ENCODE results near the gene MZT2B.
"Not testable (repeated sequence)": the region's sequence is repeated elsewhere in the genome, so short reads cannot be mapped to it uniquely, and the experiment has no call there.

Gene MZT2B

GRCh38 chr2:130180404-130181324, 1.4 kb upstream of the MZT2B start:
- not testable (repeated sequence) for DNase-seq

- DNase-seq: peak; percentile 99
These were observed 660 bp upstream of the MZT2B start, which contains the start of gene SMPD4 for GRCh38 chr2:130181325-130181879. Gene SMPD4 (minus strand): TSS chr2:130181602. CDS start chr2:130176592, 5,010 bp downstream.

- DNase-seq: peak; percentile 32
These were observed 907 bp downstream of the MZT2B start for GRCh38 chr2:130182826-130183511.

GRCh38 chr2:130183512-130184373, 1.7 kb downstream of the MZT2B start:
- no peak for DNase-seq

GRCh38 chr2:130185436-130185835, 3.4 kb downstream of the MZT2B start:
- DNase-seq: no peak

- no peak for DNase-seq
These were observed 3.8 kb downstream of the MZT2B start for GRCh38 chr2:130185896-130186295.

- DNase-seq: no peak
These were observed 4.3 kb downstream of the MZT2B start for GRCh38 chr2:130186391-130186790.

GRCh38 chr2:130187268-130187667, 5.2 kb downstream of the MZT2B start:
- DNase-seq: no peak

- not testable (repeated sequence) for DNase-seq
These were observed 6.1 kb downstream of the MZT2B start for GRCh38 chr2:130187859-130188792.

- DNase-seq: not testable (repeated sequence)
These were observed 6.9 kb downstream of the MZT2B start for GRCh38 chr2:130188958-130189357.

- no peak for DNase-seq
These were observed 8.2 kb downstream of the MZT2B start for GRCh38 chr2:130190237-130190636.

GRCh38 chr2:130191319-130191718, 9.3 kb downstream of the MZT2B start:
- DNase-seq: not testable (repeated sequence)

- not testable (repeated sequence) for DNase-seq
These were observed 10.4 kb downstream of the MZT2B start for GRCh38 chr2:130192451-130192850.

- not testable (repeated sequence) for DNase-seq
These were observed 11.8 kb downstream of the MZT2B start for GRCh38 chr2:130193824-130194223.

- DNase-seq: not testable (repeated sequence)
These were observed 13.1 kb downstream of the MZT2B start for GRCh38 chr2:130195089-130195635.

GRCh38 chr2:130196052-130196451, 14.0 kb downstream of the MZT2B start:
- DNase-seq: not testable (repeated sequence)

- no peak for DNase-seq
These were observed 16.3 kb downstream of the MZT2B start, which contains the start of gene TUBA3E for GRCh38 chr2:130198343-130198742. Gene TUBA3E (minus strand): TSS chr2:130198439. CDS start chr2:130198360, 79 bp downstream.

GRCh38 chr2:130202518-130202917, 20.5 kb downstream of the MZT2B start:
- DNase-seq: not testable (repeated sequence)

- DNase-seq: not testable (repeated sequence)
These were observed 21.1 kb downstream of the MZT2B start for GRCh38 chr2:130203150-130203549.

- not testable (repeated sequence) for DNase-seq
These were observed 25.0 kb downstream of the MZT2B start for GRCh38 chr2:130207051-130207450.

GRCh38 chr2:130219147-130219546, 37.1 kb downstream of the MZT2B start:
- DNase-seq: not testable (repeated sequence)
